HUES48 (cell line): ENCODE data around the gene CDH13.

Source experiments
- H3K27ac ChIP-seq: one replicate; pipeline ENCODE4 v1.7.0; 2013; ENCODE audit warnings: low read depth, low read length, inconsistent platforms
- H3K27me3 ChIP-seq: 2 replicates; pipeline ENCODE4 v1.6.1; 2013; ENCODE audit warnings: mild to moderate bottlenecking, low read length; ENCODE audit not compliant: control insufficient read depth, insufficient read depth
- H3K36me3 ChIP-seq: 2 replicates; pipeline ENCODE4 v1.6.1; 2013; ENCODE audit warnings: low read length; ENCODE audit not compliant: control insufficient read depth, insufficient read depth
- H3K4me1 ChIP-seq: 2 replicates; pipeline ENCODE4 v1.6.1; 2013; ENCODE audit warnings: mild to moderate bottlenecking, low read length; ENCODE audit not compliant: control insufficient read depth, insufficient read depth
- H3K4me3 ChIP-seq: 2 replicates; pipeline ENCODE4 v1.5.1; 2013; ENCODE audit warnings: mild to moderate bottlenecking, low read depth, low read length
- H3K9ac ChIP-seq: 2 replicates; pipeline ENCODE4 v1.6.1; 2013; ENCODE audit warnings: mild to moderate bottlenecking, low read depth, low read length, moderate library complexity
- H3K9me3 ChIP-seq: 2 replicates; pipeline ENCODE4 v1.6.1; 2013; ENCODE audit warnings: low read length; ENCODE audit not compliant: control insufficient read depth, insufficient read depth

CDH13 gene

DNA sequence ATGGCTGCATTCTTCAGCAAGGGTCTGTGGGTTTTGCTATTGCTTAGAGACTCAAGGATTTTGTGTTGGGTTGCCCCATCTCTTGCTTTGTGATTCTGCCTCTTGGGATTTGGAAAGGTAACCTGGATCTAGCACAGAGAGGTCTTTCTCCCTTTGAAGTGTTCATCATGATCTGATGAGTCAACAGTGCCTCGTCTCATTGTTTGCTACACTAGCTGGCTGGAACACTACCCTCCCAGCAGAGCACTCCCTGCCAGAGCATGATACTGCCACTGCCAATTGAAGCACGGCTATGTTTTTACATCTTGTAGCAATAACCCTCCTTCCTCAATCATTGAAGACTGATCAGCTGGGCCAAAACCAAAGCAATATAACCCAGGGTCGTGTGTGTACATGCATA, 361.0 kb downstream of the CDH13 start:
- Histone ChIP-seq H3K4me3 (no peak overlapping the region), H3K36me3 (no peaks in the 10 kb centered on the region), H3K4me1 (no peaks in the 10 kb centered on the region), H3K9ac (no peak overlapping the region), H3K9me3 (no peaks in the 10 kb centered on the region), H3K27me3 (no peaks in the 10 kb centered on the region), H3K27ac (no peak overlapping the region)

DNA sequence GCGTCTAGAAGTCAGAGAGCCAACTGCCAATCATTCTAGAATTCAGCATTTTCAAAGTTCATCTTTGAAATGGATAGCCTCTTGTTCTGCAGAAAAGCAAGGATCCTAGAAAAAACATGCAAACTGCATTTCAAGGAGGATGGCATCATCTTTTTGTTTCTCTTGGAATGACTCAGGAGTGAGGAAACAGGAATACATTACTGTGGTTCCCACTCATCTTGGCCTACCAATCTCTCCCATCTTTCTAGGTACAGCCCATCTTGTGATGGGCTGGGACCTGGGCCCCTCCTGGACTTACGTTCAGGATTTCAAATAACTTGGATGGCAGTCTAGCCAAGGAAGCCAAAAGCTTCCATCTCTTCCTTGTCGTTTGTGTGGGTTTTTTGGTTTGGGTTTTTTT, 363.4 kb downstream of the CDH13 start:
- no peak overlapping the region for H3K9ac ChIP-seq
- H3K9me3 ChIP-seq = no peaks in the 10 kb centered on the region
- no peaks in the 10 kb centered on the region for H3K36me3 ChIP-seq
- H3K4me1 ChIP-seq = no peaks in the 10 kb centered on the region
- no peak overlapping the region for H3K4me3 ChIP-seq
- no peak overlapping the region for H3K27ac ChIP-seq
- no peaks in the 10 kb centered on the region for H3K27me3 ChIP-seq

DNA sequence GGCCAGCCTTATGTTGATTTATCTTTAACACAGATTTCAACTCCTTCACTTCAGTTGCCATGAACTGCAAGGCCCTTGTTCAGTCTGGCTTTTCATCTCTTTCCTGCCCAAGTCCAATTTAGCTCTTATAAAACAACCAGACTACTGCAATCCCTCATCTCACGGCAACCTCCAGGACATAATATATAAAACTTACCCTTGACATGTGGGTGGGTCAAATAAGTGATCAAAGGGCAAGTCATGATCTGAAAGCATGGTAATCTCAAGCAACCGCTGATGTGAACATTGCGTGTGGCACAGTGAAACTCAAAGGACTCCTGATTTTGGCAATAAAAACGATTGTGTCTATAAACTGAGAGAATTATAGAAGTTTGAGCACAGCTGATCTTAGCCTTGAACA, 364.6 kb downstream of the CDH13 start:
- H3K9me3 ChIP-seq = no peaks in the 10 kb centered on the region
- no peaks in the 10 kb centered on the region for H3K36me3 ChIP-seq
- H3K9ac ChIP-seq = no peak overlapping the region
- no peaks in the 10 kb centered on the region for H3K4me1 ChIP-seq
- H3K27ac ChIP-seq = no peak overlapping the region
- no peak overlapping the region for H3K4me3 ChIP-seq
- no peaks in the 10 kb centered on the region for H3K27me3 ChIP-seq

DNA sequence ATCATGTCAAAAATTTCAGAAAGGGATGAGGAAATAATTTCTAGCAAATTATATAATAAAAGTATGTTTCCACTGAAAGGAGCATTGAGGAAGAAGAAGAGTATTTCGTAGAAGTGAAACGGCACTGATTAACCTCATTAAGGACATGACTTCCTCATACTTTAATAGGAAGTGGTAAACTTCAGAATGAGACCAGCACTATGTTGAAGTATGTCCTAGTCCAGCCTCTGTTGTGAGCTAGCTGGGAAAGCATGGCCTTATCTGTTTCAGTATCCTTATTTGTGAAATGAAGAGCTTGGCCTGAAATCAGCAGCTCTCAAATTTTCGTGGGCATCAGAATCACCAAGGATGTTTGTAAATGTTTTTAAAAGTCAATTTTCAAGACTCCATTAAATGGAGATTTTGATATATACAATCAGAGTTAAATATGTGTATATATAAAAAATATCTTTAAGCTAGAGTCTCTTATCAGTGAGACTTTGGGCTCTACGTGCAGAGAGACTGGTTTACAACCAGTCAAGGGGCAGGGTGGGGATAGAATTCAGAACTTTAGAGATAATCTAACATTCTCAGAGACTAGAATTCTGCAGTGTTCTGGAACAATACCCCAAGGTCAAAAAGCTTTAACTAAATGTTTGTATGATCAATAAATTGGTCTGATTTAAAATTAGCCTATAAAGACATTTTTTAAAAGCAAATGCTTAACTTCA, 365.4 kb downstream of the CDH13 start:
- Histone ChIP-seq H3K9ac (no peak overlapping the region), H3K27ac (no peak overlapping the region), H3K9me3 (no peaks in the 10 kb centered on the region), H3K4me1 (no peaks in the 10 kb centered on the region), H3K4me3 (no peak overlapping the region), H3K36me3 (no peaks in the 10 kb centered on the region), H3K27me3 (no peaks in the 10 kb centered on the region)

DNA sequence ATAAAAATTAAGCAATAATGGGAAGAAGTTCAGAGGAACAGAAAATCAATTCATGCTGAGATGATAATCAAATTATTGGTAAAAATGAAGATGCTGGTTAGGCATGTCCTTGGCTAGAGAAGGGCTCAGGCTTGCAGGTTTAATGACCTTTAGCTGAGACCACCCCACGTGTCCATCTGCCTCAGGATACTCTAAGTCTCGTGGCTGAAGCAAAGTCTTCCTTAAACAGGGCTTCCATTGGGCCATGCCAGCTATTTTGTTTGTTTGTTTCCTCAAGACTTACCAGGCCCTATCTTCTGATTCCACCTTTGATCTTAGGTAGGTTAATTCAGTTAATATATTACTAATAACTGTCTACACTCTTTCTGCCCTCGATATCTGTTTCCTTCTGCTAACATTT, 366.0 kb downstream of the CDH13 start:
- H3K9me3 ChIP-seq = no peaks in the 10 kb centered on the region
- no peak overlapping the region for H3K4me3 ChIP-seq
- H3K27me3 ChIP-seq = no peaks in the 10 kb centered on the region
- H3K27ac ChIP-seq = no peak overlapping the region
- no peak overlapping the region for H3K9ac ChIP-seq
- H3K36me3 ChIP-seq = no peaks in the 10 kb centered on the region
- no peaks in the 10 kb centered on the region for H3K4me1 ChIP-seq

DNA sequence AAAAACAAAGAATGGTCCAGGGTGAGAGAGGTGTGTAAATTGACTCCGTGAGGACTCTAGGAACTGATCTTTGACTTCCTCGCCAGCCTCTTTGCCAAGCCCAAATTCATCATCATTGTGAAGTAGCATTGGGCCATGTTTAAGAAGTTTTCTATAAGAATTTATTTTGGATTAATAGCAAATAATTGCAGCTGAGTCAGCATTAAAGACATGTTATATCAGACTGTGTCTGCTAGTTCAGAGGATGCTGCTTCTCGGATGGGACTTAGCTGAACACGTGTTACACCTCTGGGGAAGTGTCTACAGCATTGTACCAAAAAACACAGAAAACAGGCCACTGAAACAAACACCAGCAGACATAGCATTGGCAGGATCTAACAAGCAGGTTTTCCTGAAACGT, 366.6 kb downstream of the CDH13 start:
- no peaks in the 10 kb centered on the region for H3K27me3 ChIP-seq
- no peaks in the 10 kb centered on the region for H3K4me1 ChIP-seq
- no peaks in the 10 kb centered on the region for H3K9me3 ChIP-seq
- no peak overlapping the region for H3K4me3 ChIP-seq
- no peaks in the 10 kb centered on the region for H3K36me3 ChIP-seq
- no peak overlapping the region for H3K27ac ChIP-seq
- H3K9ac ChIP-seq = no peak overlapping the region

DNA sequence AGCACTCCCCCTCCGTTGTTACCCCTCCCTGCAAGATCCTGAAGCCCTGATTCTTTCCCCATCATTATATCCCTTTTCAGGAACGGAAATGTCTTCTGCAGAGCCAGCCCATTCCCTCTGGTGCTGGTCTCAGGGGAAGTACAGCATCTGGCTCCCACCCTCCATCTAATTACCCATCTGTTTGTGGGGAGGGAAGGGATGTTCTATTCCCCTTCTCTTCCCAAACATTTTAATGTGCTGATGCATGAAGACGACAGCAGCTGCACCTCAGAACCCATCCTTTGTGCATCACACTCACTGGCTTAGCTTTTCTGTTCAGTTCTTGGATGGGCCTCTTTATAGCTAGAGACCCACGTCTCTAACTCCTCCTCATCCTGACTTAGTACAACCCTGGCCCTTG, 367.2 kb downstream of the CDH13 start:
- Histone ChIP-seq H3K27ac (no peak overlapping the region), H3K4me3 (no peak overlapping the region), H3K36me3 (no peaks in the 10 kb centered on the region), H3K9ac (no peak overlapping the region), H3K9me3 (no peaks in the 10 kb centered on the region), H3K4me1 (no peaks in the 10 kb centered on the region), H3K27me3 (no peaks in the 10 kb centered on the region)

DNA sequence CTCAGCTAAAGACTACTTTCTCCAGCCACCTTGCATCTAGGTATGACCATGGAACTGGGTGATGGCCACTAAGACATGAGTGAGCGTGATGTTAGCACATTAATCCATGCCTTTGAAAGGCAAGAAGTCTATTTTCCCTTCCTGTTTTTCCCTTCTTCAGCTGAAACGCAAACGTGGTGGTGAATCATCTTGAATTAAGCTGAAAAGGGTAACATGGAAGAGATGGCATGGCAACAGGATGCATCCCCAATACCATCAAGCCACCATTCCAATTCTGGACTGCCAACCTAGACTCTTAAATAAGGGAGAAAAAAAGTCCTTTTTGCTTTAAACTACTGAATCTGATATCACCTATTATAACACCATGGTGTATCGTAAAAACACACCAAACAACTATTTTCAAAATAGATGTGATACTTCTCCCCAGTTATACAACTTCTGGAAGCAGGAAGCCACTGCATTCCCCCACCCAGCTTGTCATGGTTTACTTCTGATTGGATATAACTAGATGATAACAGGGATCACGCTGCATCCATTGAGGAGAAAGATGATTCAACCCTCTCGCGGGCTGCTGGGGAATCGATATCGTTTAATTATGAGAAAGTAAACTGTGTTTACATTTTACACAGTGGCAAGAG, 368.6 kb downstream of the CDH13 start:
- Histone ChIP-seq H3K4me3 (no peak overlapping the region), H3K9me3 (no peaks in the 10 kb centered on the region), H3K36me3 (no peaks in the 10 kb centered on the region), H3K27me3 (no peaks in the 10 kb centered on the region), H3K4me1 (no peaks in the 10 kb centered on the region), H3K9ac (no peak overlapping the region), H3K27ac (no peak overlapping the region)

DNA sequence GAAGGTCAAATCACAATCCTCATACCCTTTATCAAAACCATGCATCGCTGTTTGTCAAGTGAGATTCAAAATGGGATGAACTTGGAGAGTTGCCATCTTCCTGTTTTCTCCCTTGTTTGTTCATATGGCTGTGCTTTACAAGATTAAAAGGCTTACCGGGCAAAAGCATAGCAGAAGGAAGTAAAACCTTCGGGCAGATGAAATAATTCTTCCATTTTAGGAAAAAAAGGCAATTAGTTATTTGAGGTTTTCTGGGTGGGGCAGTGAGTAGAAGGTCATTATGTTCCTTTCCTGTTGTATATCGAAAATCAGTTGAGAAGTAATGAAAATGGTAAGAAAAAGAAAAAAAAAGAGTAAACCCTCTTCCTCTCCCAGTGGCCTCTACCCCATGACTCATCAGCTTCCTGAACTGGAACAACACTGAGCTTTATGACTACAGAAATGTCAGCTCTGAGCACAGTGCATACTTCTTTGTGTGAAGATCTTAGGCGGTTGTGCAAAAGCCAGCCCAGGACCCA, 369.2 kb downstream of the CDH13 start:
- H3K36me3 ChIP-seq = no peaks in the 10 kb centered on the region
- H3K9ac ChIP-seq = no peak overlapping the region
- no peaks in the 10 kb centered on the region for H3K9me3 ChIP-seq
- H3K4me3 ChIP-seq = no peak overlapping the region
- H3K27ac ChIP-seq = no peak overlapping the region
- no peaks in the 10 kb centered on the region for H3K4me1 ChIP-seq
- H3K27me3 ChIP-seq = no peaks in the 10 kb centered on the region

DNA sequence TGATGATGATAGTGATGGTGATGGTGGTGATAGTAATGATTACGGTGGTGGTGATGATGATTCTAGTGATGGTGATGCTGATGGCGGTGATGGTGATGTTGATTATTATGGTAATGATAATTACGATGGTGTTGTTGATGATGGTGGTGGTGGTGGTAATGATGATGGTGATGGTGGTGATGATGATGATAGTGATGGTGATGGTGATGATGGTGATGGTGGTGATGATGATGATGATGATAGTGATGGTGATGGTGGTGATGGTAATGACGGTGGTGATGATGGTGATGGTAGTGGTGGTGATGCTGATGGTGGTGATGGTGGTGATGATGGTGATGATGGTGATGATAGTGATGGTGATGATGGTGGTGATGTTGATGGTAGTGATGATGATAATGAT, 370.0 kb downstream of the CDH13 start:
- no peaks in the 10 kb centered on the region for H3K27me3 ChIP-seq
- H3K9ac ChIP-seq = no peak overlapping the region
- H3K4me3 ChIP-seq = no peak overlapping the region
- H3K27ac ChIP-seq = no peak overlapping the region
- H3K4me1 ChIP-seq = no peaks in the 10 kb centered on the region
- no peaks in the 10 kb centered on the region for H3K36me3 ChIP-seq
- H3K9me3 ChIP-seq = no peaks in the 10 kb centered on the region

DNA sequence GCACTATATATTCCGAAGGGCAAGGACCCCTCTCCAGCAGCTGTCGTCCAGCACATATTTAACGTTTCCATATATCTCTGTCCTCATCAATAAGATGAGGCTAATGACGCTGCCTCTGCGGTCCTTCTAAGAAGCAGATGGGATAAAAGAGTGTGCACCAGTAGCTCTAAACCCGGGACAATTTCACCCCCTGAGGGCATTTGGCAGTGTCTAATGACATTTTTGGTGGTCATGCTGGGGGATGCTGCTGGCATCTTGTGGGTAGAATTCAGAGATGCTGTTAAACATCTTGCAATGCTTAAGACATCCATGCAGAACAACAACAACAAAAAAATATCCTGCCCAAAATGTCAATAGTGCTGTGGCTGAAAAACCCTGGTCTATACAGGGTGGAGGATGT, 372.9 kb downstream of the CDH13 start:
- Histone ChIP-seq H3K36me3 (no peaks in the 10 kb centered on the region), H3K4me3 (no peak overlapping the region), H3K4me1 (no peaks in the 10 kb centered on the region), H3K9ac (no peak overlapping the region), H3K27ac (no peak overlapping the region), H3K27me3 (no peaks in the 10 kb centered on the region), H3K9me3 (no peaks in the 10 kb centered on the region)
